Sigmoid colon (tissue), 7 donors: ENCODE data around the gene SH3RF3. TPM values are rescaled to one million over a fixed set of nuclear protein-coding genes. Genes with fewer than 3 reads are reported as not detected.

Experiments used
- DNase-seq: peaks from one replicate; pipeline ENCODE4 v3.0.0-alpha.2; 2019
- H3K27ac ChIP-seq, 4 donors: fragments of 200-600 bp; sonication (generic); one replicate each; pipeline ENCODE4 v1.5.1; 2016 to 2019; ENCODE audit warnings: mild to moderate bottlenecking in 1 of 4
- H3K27me3 ChIP-seq, 3 donors: fragments of 200-600 bp; sonication (generic); one replicate each; pipeline ENCODE4 v1.5.1; 2019; ENCODE audit warnings: mild to moderate bottlenecking in 1 of 3
- H3K36me3 ChIP-seq, 4 donors: fragments of 200-600 bp; sonication (generic); one replicate each; pipeline ENCODE4 v1.5.1; 2016 to 2019
- H3K4me1 ChIP-seq, 4 donors: fragments of 200-600 bp; sonication (generic); one replicate each; pipeline ENCODE4 v1.5.1; 2017 to 2019
- H3K4me3 ChIP-seq, 4 donors: fragments of 200-600 bp; sonication (generic); one replicate each; pipeline ENCODE4 v1.5.1; 2017 to 2019; ENCODE audit warnings: mild to moderate bottlenecking in 2 of 4, moderate library complexity in 1 of 4
- H3K9me3 ChIP-seq, 4 donors: fragments of 200-600 bp in 3 of 4; sonication (generic) in 3 of 4; one replicate each; pipeline versions ENCODE4 v1.5.1 to v1.6.1; 2013 to 2019
- EP300 ChIP-seq, 4 donors: sonication (generic); formaldehyde crosslinking; IDR thresholded peaks; one replicate each; pipeline ENCODE4 v1.6.1; 2017; ENCODE audit warnings: antibody characterized with exemption in 4 of 4
- POLR2A ChIP-seq, 2 donors: fragments of 450-650 bp; IDR thresholded peaks; one replicate each; pipeline ENCODE4 v1.6.1; 2016; ENCODE audit warnings: antibody characterized with exemption in 2 of 2, mild to moderate bottlenecking in 2 of 2, moderate library complexity in 2 of 2
- POLR2AphosphoS5 ChIP-seq, 4 donors: sonication (generic); formaldehyde crosslinking; IDR thresholded peaks; one replicate each; pipeline ENCODE4 v1.6.1; 2017; ENCODE audit warnings: antibody characterized with exemption in 4 of 4
- WGBS, 2 donors: extraction: QIAGEN DNeasy Blood & Tissue Kit; methylation state at CpG; one replicate each; pipeline ENCODE4 v1.1.7; 2013; 5-methylcytosine and 5-hydroxymethylcytosine counted together
- intact Hi-C: fragments of 100-400 bp; cut with DNase I; formaldehyde crosslinking; loops from one replicate; pipeline ENCODE4 v1.15.1; 2023
- polyA plus RNA-seq, 3 donors: library from polyadenylated mRNA; stranded (reverse); fragments of 200-250 nt; gene quantifications; one replicate each; pipeline ENCODE4 v1.2.3, GENCODE V29; 2013
- total RNA-seq, 4 donors: library from RNA; depleted of rRNA; stranded (reverse); fragments of >200 nt; gene quantifications; one replicate each; pipeline ENCODE4 v1.1.0, GENCODE V29; 2016
- TF ChIP-seq, protein P1 (sequence below), 4 experiments: fragments of 450-650 bp in 3 of 4; fragments of 200-600 bp in 1 of 4; IDR thresholded peaks; one replicate each; pipeline ENCODE4 v1.5.1; 2016 to 2019; ENCODE audit warnings: antibody characterized with exemption in 4 of 4, mild to moderate bottlenecking in 3 of 4, moderate library complexity in 2 of 4
- donor health status: healthy with polysubstance abuse.
- donor health status: Bipolar disorder and iron deficiency.
- donor health status: healthy.

SH3RF3 gene
- total RNA-seq: 10 to 100 TPM in 1 of 4 donors, 1 to 10 TPM in 3; 1.6 to 10.0 (median 7.6) TPM
- polyA plus RNA-seq: 1 to 10 TPM in 2 of 3 donors, under 1 TPM in 1; 0.69 to 3.4 (median 1.2) TPM

DNA sequence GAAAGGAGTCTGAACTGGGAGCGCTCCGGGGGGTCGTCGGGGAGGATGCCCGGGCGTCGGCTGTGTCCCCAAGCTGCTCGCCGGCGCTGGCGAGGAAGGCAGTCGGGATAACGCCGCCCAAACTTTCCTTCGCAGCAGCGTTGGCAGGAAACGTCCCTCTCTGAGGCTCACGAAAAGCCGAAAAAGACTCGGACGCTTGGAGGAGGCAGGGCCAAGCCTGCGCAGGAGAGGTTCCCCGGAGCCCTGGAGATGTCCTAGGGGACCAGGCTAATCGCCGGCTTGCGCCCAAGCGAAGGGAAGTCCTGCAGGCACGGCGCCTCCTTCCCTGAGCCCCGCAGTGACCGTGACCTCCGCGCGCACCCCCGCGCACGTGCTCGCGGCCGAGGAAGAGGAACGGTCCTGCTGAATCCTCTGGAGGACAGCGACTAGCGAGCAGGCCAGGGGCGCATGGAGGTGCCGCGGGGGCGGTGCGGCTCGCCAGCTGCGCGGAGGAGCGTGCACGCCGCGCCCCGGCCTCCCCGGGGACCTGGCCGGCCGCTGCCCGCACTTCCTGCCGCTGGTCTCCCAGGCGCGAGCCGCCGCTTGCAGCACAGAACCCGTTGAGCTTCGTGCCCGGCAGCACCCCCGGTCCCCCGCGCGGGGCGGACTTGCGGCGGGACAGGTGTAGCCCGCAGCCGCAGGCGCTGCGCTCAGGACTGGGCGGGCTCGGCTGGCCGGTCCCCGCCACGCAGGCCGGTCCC lies at the start of gene SH3RF3:
Gene SH3RF3, plus strand, starts transcription at position 590 of the 740 bp plus-strand sequence.
- Histone ChIP-seq H3K4me3 (peak within 1 kb of the TSS; percentile 42 to 86 (median 74)), H3K27me3 (no peaks in the 10 kb centered on the region), H3K27ac (peak within 1 kb of the TSS; percentile 74 to 87 (median 84)), H3K9me3 (no peaks in the 10 kb centered on the region), H3K36me3 (no peaks in the 10 kb centered on the region), H3K4me1 (peaks cover 0 to 28% (median 21%) of the 10 kb centered on the region in 4 donors)
- no peak for TF ChIP-seq EP300 (IDR thresholded peaks at IDR 0.05)
- TF ChIP-seq POLR2A (IDR thresholded peaks at IDR 0.05): no peak
- TF ChIP-seq, protein P1, sequence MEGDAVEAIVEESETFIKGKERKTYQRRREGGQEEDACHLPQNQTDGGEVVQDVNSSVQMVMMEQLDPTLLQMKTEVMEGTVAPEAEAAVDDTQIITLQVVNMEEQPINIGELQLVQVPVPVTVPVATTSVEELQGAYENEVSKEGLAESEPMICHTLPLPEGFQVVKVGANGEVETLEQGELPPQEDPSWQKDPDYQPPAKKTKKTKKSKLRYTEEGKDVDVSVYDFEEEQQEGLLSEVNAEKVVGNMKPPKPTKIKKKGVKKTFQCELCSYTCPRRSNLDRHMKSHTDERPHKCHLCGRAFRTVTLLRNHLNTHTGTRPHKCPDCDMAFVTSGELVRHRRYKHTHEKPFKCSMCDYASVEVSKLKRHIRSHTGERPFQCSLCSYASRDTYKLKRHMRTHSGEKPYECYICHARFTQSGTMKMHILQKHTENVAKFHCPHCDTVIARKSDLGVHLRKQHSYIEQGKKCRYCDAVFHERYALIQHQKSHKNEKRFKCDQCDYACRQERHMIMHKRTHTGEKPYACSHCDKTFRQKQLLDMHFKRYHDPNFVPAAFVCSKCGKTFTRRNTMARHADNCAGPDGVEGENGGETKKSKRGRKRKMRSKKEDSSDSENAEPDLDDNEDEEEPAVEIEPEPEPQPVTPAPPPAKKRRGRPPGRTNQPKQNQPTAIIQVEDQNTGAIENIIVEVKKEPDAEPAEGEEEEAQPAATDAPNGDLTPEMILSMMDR (IDR thresholded peaks at IDR 0.05): no peak
- TF ChIP-seq POLR2AphosphoS5 (IDR thresholded peaks at IDR 0.05): no peak
- peak; percentile 76 for DNase-seq
- intact Hi-C loops: loop anchor here (1.0 to 2.0 kb wide), 4 partner anchors 42 to 382 kb away; no protein-coding TSS in a partner anchor
- 0 to 1% methylated on average over 85 of the region's 85 CpGs for WGBS, 2 donors

DNA sequence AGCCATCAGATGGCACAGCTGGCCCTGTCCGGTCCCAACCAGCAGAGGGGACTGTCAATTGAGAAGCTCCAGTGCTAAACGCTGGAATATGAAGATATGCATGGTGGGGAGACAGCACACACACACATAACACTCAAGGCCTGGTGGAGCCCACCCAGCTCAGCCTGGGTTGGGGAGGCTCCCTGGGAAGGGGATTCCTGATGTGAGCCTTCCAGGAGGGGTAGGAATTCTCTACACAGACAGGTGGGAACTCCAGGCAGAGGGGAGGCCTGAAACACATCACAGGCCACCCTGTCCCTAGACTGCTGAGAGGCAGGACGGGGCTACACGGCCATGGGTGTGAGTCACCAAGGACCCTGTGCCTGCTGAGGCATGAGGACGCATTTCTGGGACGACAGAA lies 49.4 kb upstream of the SH3RF3 start:
- no peaks in the 10 kb centered on the region for H3K4me1 ChIP-seq
- TF ChIP-seq, protein P1 (IDR thresholded peaks at IDR 0.05): no peak
- no peaks in the 10 kb centered on the region for H3K9me3 ChIP-seq
- H3K27ac ChIP-seq: no peak overlapping the region
- intact Hi-C loops: no loop called here
- H3K27me3 ChIP-seq: no peaks in the 10 kb centered on the region
- DNase-seq: no peak
- WGBS, 2 donors: 83 to 88% methylated on average over 6 of the region's 6 CpGs
- no peak overlapping the region for H3K4me3 ChIP-seq
- H3K36me3 ChIP-seq: no peaks in the 10 kb centered on the region

DNA sequence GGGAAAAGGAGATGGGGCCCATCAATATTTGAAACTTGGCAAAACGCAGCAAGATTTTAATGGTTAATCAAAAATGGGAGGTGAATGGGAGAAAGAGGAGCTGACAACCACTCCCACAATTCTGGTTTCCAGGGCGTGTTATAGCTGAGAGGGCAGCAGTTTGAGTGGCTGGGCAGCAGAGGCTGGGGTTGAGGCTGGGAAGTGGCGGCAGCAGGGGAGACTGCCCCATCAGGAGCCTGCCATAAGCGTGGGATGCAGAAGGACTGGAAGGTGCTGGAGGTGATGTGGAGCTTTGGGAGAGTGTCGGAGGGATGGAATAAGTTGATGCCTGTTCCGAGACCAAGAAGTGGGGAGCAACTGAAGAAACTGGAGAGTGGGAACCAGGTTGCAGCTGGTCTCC lies 48.9 kb upstream of the SH3RF3 start:
- intact Hi-C loops: no loop called here
- 74 to 86% methylated on average over 6 of the region's 6 CpGs for WGBS, 2 donors
- no peaks in the 10 kb centered on the region for H3K4me1 ChIP-seq
- H3K4me3 ChIP-seq: no peak overlapping the region
- no peaks in the 10 kb centered on the region for H3K36me3 ChIP-seq
- TF ChIP-seq, protein P1 (IDR thresholded peaks at IDR 0.05): no peak
- TF ChIP-seq POLR2AphosphoS5 (IDR thresholded peaks at IDR 0.05): no peak
- no peak for TF ChIP-seq POLR2A (IDR thresholded peaks at IDR 0.05)
- TF ChIP-seq EP300 (IDR thresholded peaks at IDR 0.05): no peak
- no peak overlapping the region for H3K27ac ChIP-seq
- no peaks in the 10 kb centered on the region for H3K27me3 ChIP-seq
- H3K9me3 ChIP-seq: no peaks in the 10 kb centered on the region
- DNase-seq: no peak

DNA sequence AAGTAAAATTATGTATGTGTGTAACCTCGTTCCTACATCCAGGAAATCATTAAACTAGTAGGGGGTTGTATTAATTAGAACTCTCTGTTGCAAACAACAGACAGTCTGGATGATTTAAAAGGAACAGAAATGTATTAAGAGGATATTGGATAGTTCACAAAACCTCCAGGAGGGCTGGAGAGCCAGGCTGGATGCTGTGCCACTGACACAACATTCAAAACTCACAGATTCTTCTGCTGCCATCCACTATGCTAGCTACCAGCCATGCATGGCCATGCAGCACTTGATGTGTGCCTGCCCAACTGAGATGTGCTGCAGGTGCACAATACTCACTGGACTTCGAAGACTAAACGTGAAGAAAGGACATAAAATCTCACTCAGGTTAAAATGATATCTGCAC lies 48.2 kb upstream of the SH3RF3 start:
- H3K27ac ChIP-seq: no peak overlapping the region

More for the DNA sequence above, 48.2 kb upstream of the SH3RF3 start:
- no peak for DNase-seq
- H3K36me3 ChIP-seq: no peaks in the 10 kb centered on the region
- H3K9me3 ChIP-seq: no peaks in the 10 kb centered on the region
- TF ChIP-seq, protein P1 (IDR thresholded peaks at IDR 0.05): no peak
- TF ChIP-seq EP300 (IDR thresholded peaks at IDR 0.05): no peak
- TF ChIP-seq POLR2A (IDR thresholded peaks at IDR 0.05): no peak
- no peak for TF ChIP-seq POLR2AphosphoS5 (IDR thresholded peaks at IDR 0.05)
- no peaks in the 10 kb centered on the region for H3K4me1 ChIP-seq
- 61 to 76% methylated on average over 3 of the region's 3 CpGs for WGBS, 2 donors
- intact Hi-C loops: no loop called here
- H3K27me3 ChIP-seq: no peaks in the 10 kb centered on the region
- H3K4me3 ChIP-seq: no peak overlapping the region
